Astrocyte (in vitro differentiated cells and primary cell): ENCODE data around the gene SPATA13. TPM values are rescaled to one million over a fixed set of nuclear protein-coding genes. Genes with fewer than 3 reads are reported as not detected.

ENCODE experiments used
- DNase-seq: peaks from one replicate; pipeline ENCODE4 v3.0.0-alpha.2; 2010; ENCODE audit warnings: low read depth
- FAIRE-seq: peaks from 2 replicates; lab custom pipeline; 2011; peaks lifted over from hg19 to GRCh38; lab: Jason Lieb, UNC
- H2AFZ ChIP-seq: 2 replicates; pipeline ENCODE4 v1.6.0; 2012; ENCODE audit warnings: low read depth, low read length, inconsistent platforms
- H3K27ac ChIP-seq: 2 replicates; pipeline ENCODE4 v1.5.1; 2011; ENCODE audit warnings: low read depth, low read length, inconsistent platforms
- H3K27me3 ChIP-seq: 2 replicates; pipeline ENCODE4 v1.6.0; 2011; ENCODE audit warnings: low read length, inconsistent platforms; ENCODE audit not compliant: insufficient read depth
- H3K36me3 ChIP-seq: 2 replicates; pipeline ENCODE4 v1.5.1; 2011; ENCODE audit warnings: low read length, inconsistent platforms; ENCODE audit not compliant: insufficient read depth
- H3K4me1 ChIP-seq: 2 replicates; pipeline ENCODE4 v1.5.1; 2011; ENCODE audit warnings: low read length, inconsistent platforms; ENCODE audit not compliant: insufficient read depth
- H3K4me2 ChIP-seq: 2 replicates; pipeline ENCODE4 v1.6.0; 2012; ENCODE audit warnings: low read length, inconsistent platforms
- H3K4me3 ChIP-seq: 2 replicates; pipeline ENCODE4 v1.5.1; 2011; ENCODE audit warnings: low read depth, mild to moderate bottlenecking, low read length, inconsistent platforms; ENCODE audit not compliant: insufficient read depth
- H3K79me2 ChIP-seq: 2 replicates; pipeline ENCODE4 v1.6.0; 2012; ENCODE audit warnings: mild to moderate bottlenecking, low read length, inconsistent platforms; ENCODE audit not compliant: insufficient read depth
- H3K9ac ChIP-seq: 2 replicates; pipeline ENCODE4 v1.6.0; 2012; ENCODE audit warnings: mild to moderate bottlenecking, low read length, inconsistent platforms
- H3K9me3 ChIP-seq: 2 replicates; pipeline ENCODE4 v1.5.1; 2012; ENCODE audit warnings: low read depth, mild to moderate bottlenecking, low read length, inconsistent platforms; ENCODE audit not compliant: insufficient read depth
- H4K20me1 ChIP-seq: 2 replicates; pipeline ENCODE4 v1.6.0; 2012; ENCODE audit warnings: low read length, inconsistent platforms; ENCODE audit not compliant: insufficient read depth
- H3K27ac Mint-ChIP-seq: one replicate; pipeline ENCODE4 v1.8.0; 2021; ENCODE audit warnings: mild to moderate bottlenecking, mixed read lengths; ENCODE audit not compliant: unreplicated experiment
- H3K27me3 Mint-ChIP-seq: one replicate; pipeline ENCODE4 v1.8.0; 2021; ENCODE audit warnings: low read depth, mixed read lengths; ENCODE audit not compliant: unreplicated experiment
- H3K36me3 Mint-ChIP-seq: one replicate; pipeline ENCODE4 v1.8.0; 2021; ENCODE audit warnings: low read depth, mixed read lengths; ENCODE audit not compliant: unreplicated experiment
- H3K4me1 Mint-ChIP-seq: one replicate; pipeline ENCODE4 v1.8.0; 2021; ENCODE audit warnings: low read depth, mixed read lengths; ENCODE audit not compliant: unreplicated experiment
- H3K4me3 Mint-ChIP-seq: one replicate; pipeline ENCODE4 v1.8.0; 2021; ENCODE audit warnings: mild to moderate bottlenecking, moderate library complexity, mixed read lengths; ENCODE audit not compliant: unreplicated experiment
- H3K9me3 Mint-ChIP-seq: one replicate; pipeline ENCODE4 v1.8.0; 2021; ENCODE audit warnings: mild to moderate bottlenecking, mixed read lengths; ENCODE audit not compliant: unreplicated experiment
- CTCF ChIP-seq: IDR thresholded peaks from 2 replicates; pipeline ENCODE4 v1.5.1; 2011; ENCODE audit warnings: low read depth, mild to moderate bottlenecking, inconsistent platforms, low read length, moderate library complexity; ENCODE audit not compliant: insufficient read depth
- EZH2 ChIP-seq: IDR thresholded peaks from 2 replicates; pipeline ENCODE4 v1.6.1; 2012; ENCODE audit warnings: mild to moderate bottlenecking, low read length, inconsistent platforms; ENCODE audit not compliant: insufficient read depth
- total RNA-seq: library from RNA; stranded (reverse); gene quantifications from 2 replicates; pipeline ENCODE4 v1.2.1, GENCODE V29; 2021

SPATA13 gene
- total RNA-seq, 1 donor from 2014 or later, result 6.2 TPM

- Histone ChIP-seq H3K9ac (no peak overlapping the region), H3K4me1 (no peaks in the 10 kb centered on the region), H3K4me2 (no peak overlapping the region), H4K20me1 (no peaks in the 10 kb centered on the region), H3K27me3 (no peaks in the 10 kb centered on the region), H3K9me3 (no peaks in the 10 kb centered on the region), H3K79me2 (no peaks in the 10 kb centered on the region), H2AFZ (no peak overlapping the region), H3K36me3 (peaks cover 3% of the 10 kb centered on the region), H3K4me3 (no peak overlapping the region), H3K27ac (no peak overlapping the region)
- peaks cover 5% of the 10 kb centered on the region for H3K4me1 Mint-ChIP-seq
- H3K9me3 Mint-ChIP-seq, result no peaks in the 10 kb centered on the region
- DNase-seq (no peak), FAIRE-seq (no peak)
- no peaks in the 10 kb centered on the region for H3K27me3 Mint-ChIP-seq
- TF ChIP-seq CTCF (no peak), EZH2 (no peak)
- no peak overlapping the region for H3K4me3 Mint-ChIP-seq
- peaks cover 11% of the 10 kb centered on the region for H3K36me3 Mint-ChIP-seq
- H3K27ac Mint-ChIP-seq, result no peak overlapping the region
These were observed 126.1 kb downstream of the SPATA13 start for GRCh38 chr13:24286624-24287023.

GRCh38 chr13:24287748-24288287, 127.3 kb downstream of the SPATA13 start:
- Histone ChIP-seq H3K9ac (no peak overlapping the region), H4K20me1 (no peaks in the 10 kb centered on the region), H2AFZ (no peak overlapping the region), H3K27ac (no peak overlapping the region), H3K27me3 (no peaks in the 10 kb centered on the region), H3K36me3 (peaks cover 3% of the 10 kb centered on the region), H3K4me3 (no peak overlapping the region), H3K4me1 (peaks cover 6% of the 10 kb centered on the region), H3K79me2 (no peaks in the 10 kb centered on the region), H3K4me2 (no peak overlapping the region), H3K9me3 (no peaks in the 10 kb centered on the region)
- Mint-ChIP-seq H3K27me3 (no peaks in the 10 kb centered on the region), H3K4me1 (peaks cover 8% of the 10 kb centered on the region), H3K4me3 (no peak overlapping the region), H3K9me3 (no peaks in the 10 kb centered on the region), H3K36me3 (peaks cover 6% of the 10 kb centered on the region), H3K27ac (no peak overlapping the region)
- FAIRE-seq (no peak), DNase-seq (no peak)
- TF ChIP-seq CTCF, result no peak
- no peak for TF ChIP-seq EZH2

- H3K4me2 ChIP-seq, result no peak overlapping the region
- Mint-ChIP-seq H3K9me3 (no peaks in the 10 kb centered on the region), H3K27me3 (no peaks in the 10 kb centered on the region), H3K27ac (no peak overlapping the region), H3K36me3 (peaks cover 6% of the 10 kb centered on the region), H3K4me1 (peaks cover 8% of the 10 kb centered on the region), H3K4me3 (no peak overlapping the region)
- no peak for FAIRE-seq
- no peak overlapping the region for H3K27ac ChIP-seq
- H3K9ac ChIP-seq, result no peak overlapping the region
- no peak for DNase-seq
- no peaks in the 10 kb centered on the region for H3K9me3 ChIP-seq
- H3K27me3 ChIP-seq, result no peaks in the 10 kb centered on the region
- TF ChIP-seq CTCF, result no peak
- TF ChIP-seq EZH2, result no peak
- peaks cover 6% of the 10 kb centered on the region for H3K4me1 ChIP-seq
- peaks cover 3% of the 10 kb centered on the region for H3K36me3 ChIP-seq
- H2AFZ ChIP-seq, result no peak overlapping the region
- H4K20me1 ChIP-seq, result no peaks in the 10 kb centered on the region
- H3K4me3 ChIP-seq, result no peak overlapping the region
- no peaks in the 10 kb centered on the region for H3K79me2 ChIP-seq
These were observed 128.3 kb downstream of the SPATA13 start for GRCh38 chr13:24288870-24289269.
